ENCODE data around the gene CCNL1. TPM values are rescaled to one million over a fixed set of nuclear protein-coding genes. Genes with fewer than 3 reads are reported as not detected.
"Not testable (repeated sequence)": the region's sequence is repeated elsewhere in the genome, so short reads cannot be mapped to it uniquely, and the experiment has no call there.

CCNL1 gene
- total RNA-seq, 4 donors from 2014 or later = 309 to 477 (median 414) TPM

DNA sequence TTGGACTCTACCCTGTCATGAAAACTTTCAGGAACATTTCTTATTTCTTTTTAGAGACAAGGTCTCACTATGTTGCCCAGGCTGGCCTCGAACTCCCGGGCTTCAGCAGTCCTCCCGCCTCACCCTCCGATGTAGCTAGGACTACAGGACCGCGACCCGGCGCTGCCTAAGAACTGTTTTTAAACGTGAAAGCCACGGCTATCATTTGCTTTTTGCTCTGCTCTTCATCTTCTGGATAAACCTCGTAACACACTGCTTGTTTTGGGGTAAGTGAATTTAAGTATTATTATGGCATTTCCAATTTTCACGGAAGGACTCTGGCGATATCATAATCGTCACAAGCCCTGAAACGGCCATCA, 14.3 kb upstream of the CCNL1 start:
- DNase-seq = peak in 1 of 3 donors; percentile 21
- Histone ChIP-seq H3K27me3 (no peaks in the 10 kb centered on the region), H3K4me1 (peaks cover 0 to 17% (median 9%) of the 10 kb centered on the region in 4 donors), H3K4me3 (peak overlapping the region; percentile 33 to 64 (median 50)), H3K9me3 (no peaks in the 10 kb centered on the region), H3K27ac (peak overlapping the region; percentile 86 to 99 (median 93)), H3K36me3 (no peaks in the 10 kb centered on the region)
- no peak for TF ChIP-seq POLR2A (IDR thresholded peaks at IDR 0.05)
- TF ChIP-seq, protein P1, sequence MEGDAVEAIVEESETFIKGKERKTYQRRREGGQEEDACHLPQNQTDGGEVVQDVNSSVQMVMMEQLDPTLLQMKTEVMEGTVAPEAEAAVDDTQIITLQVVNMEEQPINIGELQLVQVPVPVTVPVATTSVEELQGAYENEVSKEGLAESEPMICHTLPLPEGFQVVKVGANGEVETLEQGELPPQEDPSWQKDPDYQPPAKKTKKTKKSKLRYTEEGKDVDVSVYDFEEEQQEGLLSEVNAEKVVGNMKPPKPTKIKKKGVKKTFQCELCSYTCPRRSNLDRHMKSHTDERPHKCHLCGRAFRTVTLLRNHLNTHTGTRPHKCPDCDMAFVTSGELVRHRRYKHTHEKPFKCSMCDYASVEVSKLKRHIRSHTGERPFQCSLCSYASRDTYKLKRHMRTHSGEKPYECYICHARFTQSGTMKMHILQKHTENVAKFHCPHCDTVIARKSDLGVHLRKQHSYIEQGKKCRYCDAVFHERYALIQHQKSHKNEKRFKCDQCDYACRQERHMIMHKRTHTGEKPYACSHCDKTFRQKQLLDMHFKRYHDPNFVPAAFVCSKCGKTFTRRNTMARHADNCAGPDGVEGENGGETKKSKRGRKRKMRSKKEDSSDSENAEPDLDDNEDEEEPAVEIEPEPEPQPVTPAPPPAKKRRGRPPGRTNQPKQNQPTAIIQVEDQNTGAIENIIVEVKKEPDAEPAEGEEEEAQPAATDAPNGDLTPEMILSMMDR (IDR thresholded peaks at IDR 0.05) = no peak

DNA sequence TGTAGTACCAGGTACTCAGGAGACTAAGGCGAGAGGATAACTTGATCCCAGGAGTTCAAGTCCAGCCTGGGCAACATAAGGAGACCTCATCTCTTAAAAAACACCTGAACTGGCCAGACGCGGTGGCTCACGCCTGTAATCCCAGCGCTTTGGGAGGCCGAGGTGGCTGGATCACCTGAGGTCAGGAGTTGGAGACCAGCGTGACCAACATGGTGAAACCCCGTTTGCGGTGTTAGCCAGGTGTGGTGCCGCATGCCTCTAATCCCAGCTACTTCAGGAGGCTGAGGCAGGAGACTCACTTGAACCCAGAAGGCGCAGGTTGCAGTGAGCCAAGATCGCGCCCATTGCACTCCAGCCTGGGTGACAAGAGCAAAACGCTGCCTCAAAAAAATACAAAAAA, 13.4 kb upstream of the CCNL1 start:
- H3K4me3 ChIP-seq, H3K9me3 ChIP-seq, H3K27me3 ChIP-seq, H3K36me3 ChIP-seq, DNase-seq, H3K27ac ChIP-seq: not testable (repeated sequence)
- peaks cover 0 to 23% (median 9%) of the 10 kb centered on the region in 4 donors for H3K4me1 ChIP-seq

DNA sequence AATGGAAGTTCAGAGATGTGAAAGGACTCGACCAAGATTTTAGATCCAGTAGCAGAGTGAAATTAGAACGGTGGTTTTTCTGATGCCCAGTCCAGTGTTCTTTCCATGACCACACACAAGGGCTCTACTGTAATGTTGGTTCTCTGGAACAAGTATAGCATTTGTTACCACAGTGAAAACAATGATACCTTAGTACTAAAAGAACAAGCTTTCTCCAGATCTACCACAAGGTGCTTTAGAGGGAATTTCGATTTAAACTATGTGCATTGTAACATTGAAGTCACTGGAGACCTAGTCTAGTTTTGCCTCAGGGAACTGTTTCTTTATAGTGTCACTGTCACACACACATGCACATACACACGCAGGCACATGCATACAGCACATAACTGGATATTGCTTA, 12.8 kb upstream of the CCNL1 start:
- no peak for TF ChIP-seq POLR2A (IDR thresholded peaks at IDR 0.05)
- TF ChIP-seq, protein P1 (IDR thresholded peaks at IDR 0.05) = no peak
- Histone ChIP-seq H3K9me3 (no peaks in the 10 kb centered on the region), H3K36me3 (no peaks in the 10 kb centered on the region), H3K27ac (no peak overlapping the region), H3K4me1 (peaks cover 0 to 29% (median 9%) of the 10 kb centered on the region in 4 donors), H3K4me3 (no peak overlapping the region), H3K27me3 (no peaks in the 10 kb centered on the region)
- DNase-seq = no peak

DNA sequence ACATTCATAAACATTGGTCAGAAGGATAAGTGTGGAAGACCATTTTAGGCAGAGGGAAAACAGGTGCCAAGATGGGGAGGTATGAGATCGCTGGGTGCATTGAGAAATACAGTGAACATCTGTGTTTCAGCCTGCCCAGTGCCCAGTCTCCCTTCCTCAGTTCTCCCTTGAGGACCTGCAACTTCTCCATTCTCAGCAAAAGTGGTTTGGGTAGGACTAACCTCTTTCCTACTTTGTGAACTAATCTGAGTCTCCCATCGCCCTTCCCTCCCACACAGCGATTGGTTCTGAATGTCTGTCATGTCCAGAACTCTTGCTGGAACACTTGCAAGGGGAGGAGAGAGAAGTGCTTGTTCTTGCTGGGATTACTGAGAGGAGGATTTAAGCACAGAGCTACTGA, 10.9 kb upstream of the CCNL1 start:
- DNase-seq = no peak
- Histone ChIP-seq H3K9me3 (no peaks in the 10 kb centered on the region), H3K4me1 (peaks cover 0 to 27% (median 3%) of the 10 kb centered on the region in 4 donors), H3K36me3 (no peaks in the 10 kb centered on the region), H3K4me3 (no peak overlapping the region), H3K27me3 (no peaks in the 10 kb centered on the region), H3K27ac (no peak overlapping the region)
- no peak for TF ChIP-seq POLR2A (IDR thresholded peaks at IDR 0.05)
- TF ChIP-seq, protein P1 (IDR thresholded peaks at IDR 0.05) = no peak

DNA sequence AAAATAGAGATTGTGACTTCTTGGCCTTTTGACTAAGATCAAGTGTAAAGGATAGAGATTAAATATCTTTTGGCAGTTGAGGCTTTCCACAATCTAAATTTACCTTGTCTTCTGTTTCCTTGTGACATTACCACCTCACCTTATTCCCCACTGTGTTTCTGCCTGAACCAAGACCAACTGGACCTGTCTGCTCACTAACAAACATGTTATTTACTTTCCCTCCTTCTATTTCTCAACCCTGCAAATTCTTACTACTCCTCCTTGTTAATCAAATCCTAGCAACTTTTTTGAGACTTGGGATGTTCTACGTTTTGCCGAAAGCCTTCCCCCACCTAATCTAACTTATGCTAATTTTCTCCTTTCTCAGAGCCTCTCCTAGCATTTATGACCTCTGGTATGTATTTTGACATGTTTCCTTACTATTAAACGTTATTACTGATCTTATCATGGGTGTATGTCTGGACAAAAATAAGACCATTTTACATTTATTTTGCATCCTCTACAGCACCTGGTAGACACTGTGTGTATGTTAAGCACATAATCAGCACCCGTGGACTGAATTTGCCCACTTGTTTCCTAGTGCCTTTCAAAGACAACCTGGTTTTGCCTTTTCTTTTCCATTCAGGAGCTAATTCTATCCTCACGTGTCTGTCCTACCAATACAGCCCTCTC, 7.6 kb upstream of the CCNL1 start:
- TF ChIP-seq, protein P1 (IDR thresholded peaks at IDR 0.05) = no peak
- TF ChIP-seq POLR2A (IDR thresholded peaks at IDR 0.05) = no peak
- Histone ChIP-seq H3K4me1 (peaks cover 0 to 23% (median 0%) of the 10 kb centered on the region in 4 donors), H3K4me3 (no peak overlapping the region), H3K36me3 (no peaks in the 10 kb centered on the region), H3K9me3 (no peaks in the 10 kb centered on the region), H3K27ac (peak overlapping the region in 3 of 4 donors; percentile 41 to 78 (median 68)), H3K27me3 (no peaks in the 10 kb centered on the region)
- DNase-seq = no peak

DNA sequence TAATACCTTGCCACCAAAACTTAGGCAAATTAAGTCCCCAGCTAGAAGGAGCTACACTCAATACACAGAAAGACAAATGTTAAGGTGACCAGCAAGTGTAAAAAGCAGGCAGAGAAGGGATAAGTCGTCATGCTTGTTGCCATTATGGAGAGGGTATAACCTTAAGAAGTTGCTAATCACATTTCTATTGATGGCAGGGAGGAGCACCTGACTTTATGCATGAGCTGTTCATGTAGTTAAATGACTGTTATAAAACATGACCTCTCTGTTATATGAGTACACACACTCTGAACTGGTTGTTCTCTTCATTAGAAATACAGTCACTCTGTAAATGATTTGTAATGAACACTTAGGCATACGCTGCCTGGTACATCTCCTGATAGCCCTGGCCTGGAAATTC, 6.6 kb upstream of the CCNL1 start:
- TF ChIP-seq, protein P1 (IDR thresholded peaks at IDR 0.05) = no peak
- TF ChIP-seq POLR2A (IDR thresholded peaks at IDR 0.05) = peak in 1 of 2 donors; percentile 44
- no peak for DNase-seq
- Histone ChIP-seq H3K36me3 (no peaks in the 10 kb centered on the region), H3K4me3 (no peak overlapping the region), H3K9me3 (no peaks in the 10 kb centered on the region), H3K27me3 (no peaks in the 10 kb centered on the region), H3K4me1 (peaks cover 0 to 26% (median 0%) of the 10 kb centered on the region in 4 donors), H3K27ac (peak overlapping the region in 3 of 4 donors; percentile 18 to 78 (median 68))

Data from Peyer's patch (tissue), 4 donors.